HG03342 (cell line): ENCODE results near the gene LRRC8B.
A peak's percentile ranks its signal among the peaks of the same experiment; 100 is the strongest.
"Not testable (repeated sequence)": the region's sequence is repeated elsewhere in the genome, so short reads cannot be mapped to it uniquely, and the experiment has no call there.

Source experiments
- ATAC-seq: cut with Tn5 transposase; IDR thresholded peaks from one replicate; pipeline ENCODE4 v1.9.1; 2021; ENCODE audit warnings: mild to moderate bottlenecking, moderate library complexity; ENCODE audit not compliant: unreplicated experiment

The LRRC8B gene

DNA sequence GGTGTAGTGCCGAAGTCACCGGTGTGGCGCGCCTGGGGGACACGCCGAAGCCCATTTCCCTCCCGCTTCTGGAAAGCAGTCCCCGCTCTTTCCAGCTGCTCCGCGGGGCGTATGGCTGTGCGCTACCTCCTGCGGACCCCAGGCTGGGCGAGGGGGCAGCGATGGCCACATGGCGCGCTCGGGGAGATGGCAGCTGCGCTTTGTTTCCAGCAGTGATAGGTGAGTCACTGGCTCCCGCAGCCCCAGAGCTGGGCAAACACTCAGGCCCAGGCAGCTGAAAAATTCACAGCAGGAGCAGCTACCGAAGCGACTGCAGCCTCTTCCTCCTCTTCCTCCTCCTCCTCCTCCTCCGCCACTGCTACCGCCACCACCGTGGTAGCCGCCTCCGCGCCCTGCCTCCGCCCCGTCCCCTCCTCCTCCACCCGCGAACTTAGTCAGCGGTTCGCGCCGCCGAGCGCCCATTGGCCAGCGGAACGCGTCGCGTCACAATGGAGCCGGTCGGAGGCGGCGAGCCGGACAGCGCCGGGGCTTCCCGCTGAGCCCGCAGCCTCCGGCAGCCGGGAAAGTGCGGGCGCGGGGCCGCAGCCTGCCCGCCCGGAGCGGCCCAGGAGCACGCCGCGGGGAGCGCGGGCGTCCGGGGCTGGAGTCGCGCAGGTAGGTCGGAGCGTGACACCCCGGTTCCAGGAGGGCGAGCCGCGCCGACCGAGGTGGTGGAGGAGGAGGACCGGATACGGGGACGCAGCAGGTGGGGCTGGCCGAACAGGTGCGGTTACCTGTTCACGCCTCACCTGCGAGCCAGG, at the start of gene LRRC8B:
TSS of gene LRRC8B (plus strand) at position 461 of the 800 bp plus-strand sequence. CDS start 57,822 bp downstream, outside the sequence.
- ATAC-seq: peak; percentile 84

DNA sequence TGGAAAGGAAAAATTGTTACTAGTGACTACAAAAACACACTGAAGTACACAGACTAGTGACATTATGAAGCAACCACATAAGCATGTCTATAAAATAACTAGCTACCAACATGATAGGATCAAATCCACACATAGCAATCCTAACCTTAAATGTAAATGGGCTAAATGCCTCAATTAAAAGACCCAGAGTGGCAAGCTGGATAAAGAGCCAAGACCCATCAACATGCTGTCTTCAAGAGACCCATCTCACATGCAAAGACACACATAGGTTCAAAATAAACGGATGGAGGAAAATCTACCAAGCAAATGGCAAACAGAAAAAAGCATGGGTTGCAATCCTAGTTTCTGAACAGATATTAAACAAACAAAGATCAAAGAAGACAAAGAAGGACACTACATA, 49.4 kb upstream of the LRRC8B start:
- no peak for ATAC-seq

- ATAC-seq: no peak
These were observed 48.6 kb upstream of the LRRC8B start for GRCh38 chr1:89476072-89476471.

GRCh38 chr1:89483010-89483756, 41.4 kb upstream of the LRRC8B start:
- peak; percentile 73 for ATAC-seq

DNA sequence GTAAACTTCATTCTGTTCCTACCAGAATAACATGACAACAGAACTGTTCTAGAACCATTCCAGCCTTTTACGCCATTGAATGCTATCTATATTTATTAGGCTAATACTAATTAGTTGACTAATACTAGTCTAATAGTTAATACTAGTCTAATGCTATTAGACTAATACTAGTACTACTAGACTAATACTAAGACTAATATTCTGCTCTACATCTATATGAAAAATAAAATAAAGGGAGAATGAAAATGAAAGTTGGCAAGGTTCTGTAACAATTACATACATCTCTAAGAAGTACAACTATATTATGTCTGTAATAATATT, 40.9 kb upstream of the LRRC8B start:
- no peak for ATAC-seq

- no peak for ATAC-seq
These were observed 40.3 kb upstream of the LRRC8B start for GRCh38 chr1:89484092-89485038.

DNA sequence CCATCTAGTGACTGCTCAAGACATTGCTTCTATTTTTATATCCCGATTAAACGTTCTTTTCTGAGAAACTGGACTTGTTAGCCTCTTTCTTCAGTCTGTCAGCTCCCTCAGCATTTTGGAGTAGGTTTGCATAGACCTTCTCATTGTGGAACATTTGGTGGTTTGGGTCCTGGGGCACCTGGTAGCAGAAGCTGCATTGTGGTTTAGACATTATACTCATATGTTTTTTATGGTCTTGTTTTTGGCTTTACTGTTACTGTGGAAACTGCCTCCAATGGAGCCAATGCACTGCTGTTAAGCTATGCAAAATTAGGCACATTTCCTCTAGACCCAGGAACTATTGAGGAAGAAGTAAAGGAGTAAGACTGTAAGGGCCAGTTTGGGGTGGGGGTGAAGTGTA, 36.7 kb upstream of the LRRC8B start:
- no peak for ATAC-seq

GRCh38 chr1:89489047-89489729, 35.4 kb upstream of the LRRC8B start:
- no peak for ATAC-seq

GRCh38 chr1:89490389-89490788, 34.2 kb upstream of the LRRC8B start:
- ATAC-seq: no peak

- ATAC-seq: no peak
These were observed 25.3 kb upstream of the LRRC8B start for GRCh38 chr1:89499320-89499719.

GRCh38 chr1:89502042-89502441, 22.6 kb upstream of the LRRC8B start:
- no peak for ATAC-seq

DNA sequence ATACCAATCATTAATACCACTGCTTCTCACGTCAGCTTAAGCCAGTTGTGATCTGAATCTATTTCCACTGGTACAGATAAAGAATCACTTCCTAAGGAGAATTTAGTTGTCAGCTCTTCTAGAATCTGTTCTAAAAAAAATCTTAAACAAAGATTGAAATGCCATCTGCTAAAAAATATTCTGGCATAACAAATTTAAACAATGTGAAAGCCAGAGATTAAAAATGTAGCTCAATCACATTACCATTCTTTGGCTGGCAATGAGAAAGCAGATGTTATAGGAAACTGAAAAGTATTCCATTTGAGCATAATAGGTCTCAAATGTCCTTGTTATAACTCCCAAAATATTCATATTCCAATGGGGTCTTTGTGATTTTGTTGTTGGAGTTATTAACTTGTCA, 21.7 kb upstream of the LRRC8B start:
- ATAC-seq: no peak

GRCh38 chr1:89503690-89504089, 20.9 kb upstream of the LRRC8B start:
- ATAC-seq: no peak

DNA sequence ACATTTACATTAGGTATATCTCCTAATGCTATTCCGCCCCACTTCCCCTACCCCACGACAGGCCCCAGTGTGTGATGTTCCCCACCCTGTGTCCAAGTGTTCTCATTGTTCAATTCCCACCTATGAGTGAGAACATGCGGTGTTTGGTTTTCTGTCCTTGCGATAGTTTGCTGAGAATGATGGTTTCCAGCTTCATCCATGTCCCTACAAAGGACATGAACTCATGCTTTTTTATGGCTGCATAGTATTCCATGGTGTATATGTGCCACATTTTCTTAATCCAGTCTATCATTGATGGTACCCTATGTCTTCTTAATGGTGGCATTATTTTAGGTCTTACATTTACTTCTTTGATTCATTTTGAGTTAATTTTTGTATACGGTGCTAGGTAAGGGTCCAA, 14.6 kb upstream of the LRRC8B start:
- not testable (repeated sequence) for ATAC-seq

DNA sequence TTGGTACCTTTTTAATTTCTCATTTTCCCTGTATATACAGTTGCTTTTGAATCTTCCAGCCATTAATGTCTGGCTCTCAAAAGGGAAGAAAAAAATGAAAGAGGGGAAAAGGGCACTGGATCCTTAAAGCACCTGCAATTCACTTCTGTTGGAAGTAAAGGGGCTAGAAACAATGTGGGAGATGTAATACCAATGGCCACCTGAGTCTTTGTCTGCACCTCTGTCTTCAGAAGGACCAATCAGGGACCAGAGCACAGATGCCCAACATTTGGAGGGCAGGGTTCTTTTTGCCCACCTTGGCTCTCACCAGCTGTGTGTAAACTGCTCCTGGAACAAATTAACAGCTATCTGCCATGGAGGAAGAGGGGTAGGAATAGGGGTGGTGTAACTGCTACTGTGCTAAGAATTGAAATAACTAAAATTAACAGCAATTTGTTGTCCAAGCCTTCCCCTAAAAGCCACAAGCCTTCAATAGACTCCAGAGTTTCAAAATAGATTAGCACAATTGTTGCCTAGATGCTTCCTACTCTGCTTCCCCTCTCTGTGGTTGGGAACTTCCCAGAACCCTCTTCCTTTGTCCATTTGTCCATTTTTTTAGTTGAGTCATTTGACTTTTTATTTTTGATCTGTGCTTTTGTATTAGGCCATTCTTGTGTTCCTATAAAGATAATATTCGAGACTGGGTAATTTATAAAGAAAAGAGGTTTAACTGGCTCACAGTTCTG, 11.5 kb upstream of the LRRC8B start:
- no peak for ATAC-seq

- ATAC-seq: no peak
These were observed 8.6 kb upstream of the LRRC8B start for GRCh38 chr1:89516055-89516454.

DNA sequence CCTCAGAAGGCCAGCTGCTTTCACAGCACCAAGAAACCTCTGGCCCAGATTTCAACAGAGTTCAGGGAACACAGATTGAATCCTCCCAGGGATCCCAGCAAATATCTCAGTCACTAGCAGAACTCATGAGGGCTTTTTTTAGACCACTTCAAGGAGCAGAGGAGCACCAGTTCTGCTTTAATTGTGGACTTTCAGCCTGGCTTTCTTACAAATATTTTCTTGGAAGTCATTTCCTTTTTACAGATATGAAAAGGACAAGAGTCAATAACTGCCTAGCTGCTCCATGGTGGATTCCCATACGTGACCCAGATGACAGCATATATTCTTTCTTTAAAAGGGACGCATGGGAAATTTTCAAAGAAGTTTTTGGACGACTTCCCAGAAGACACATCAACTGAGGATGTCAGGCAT, 6.4 kb upstream of the LRRC8B start:
- no peak for ATAC-seq

DNA sequence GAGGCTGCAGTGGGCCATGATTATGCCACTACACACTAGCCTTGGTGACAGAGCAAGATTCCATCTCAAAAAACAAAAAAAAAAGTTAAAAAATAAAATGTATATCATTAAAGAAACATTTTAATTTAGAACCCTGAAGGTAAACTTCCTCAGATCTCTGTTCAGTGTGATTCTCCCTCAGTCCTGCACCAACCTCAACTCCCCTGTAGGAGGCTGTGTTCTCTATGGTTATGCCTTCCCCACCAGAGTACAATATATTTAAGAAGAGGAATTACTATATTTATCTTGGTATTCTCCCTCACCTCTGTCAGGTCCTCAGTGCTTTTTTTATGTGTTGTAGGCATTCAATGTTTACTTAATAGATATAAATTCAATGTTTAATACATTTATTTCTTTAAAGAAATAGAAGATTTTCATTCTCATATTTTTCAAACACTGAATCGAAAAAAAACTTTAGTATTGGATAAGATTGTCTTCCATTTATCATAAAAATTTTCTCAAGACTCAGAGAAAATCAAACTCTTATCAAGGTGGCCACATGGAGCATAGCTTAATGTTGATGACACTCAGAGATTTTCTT, 4.8 kb upstream of the LRRC8B start:
- ATAC-seq: peak; percentile 56

GRCh38 chr1:89521977-89522376, 2.7 kb upstream of the LRRC8B start:
- not testable (repeated sequence) for ATAC-seq
